ENCODE data around the gene ITPKC.

Gene ITPKC

DNA sequence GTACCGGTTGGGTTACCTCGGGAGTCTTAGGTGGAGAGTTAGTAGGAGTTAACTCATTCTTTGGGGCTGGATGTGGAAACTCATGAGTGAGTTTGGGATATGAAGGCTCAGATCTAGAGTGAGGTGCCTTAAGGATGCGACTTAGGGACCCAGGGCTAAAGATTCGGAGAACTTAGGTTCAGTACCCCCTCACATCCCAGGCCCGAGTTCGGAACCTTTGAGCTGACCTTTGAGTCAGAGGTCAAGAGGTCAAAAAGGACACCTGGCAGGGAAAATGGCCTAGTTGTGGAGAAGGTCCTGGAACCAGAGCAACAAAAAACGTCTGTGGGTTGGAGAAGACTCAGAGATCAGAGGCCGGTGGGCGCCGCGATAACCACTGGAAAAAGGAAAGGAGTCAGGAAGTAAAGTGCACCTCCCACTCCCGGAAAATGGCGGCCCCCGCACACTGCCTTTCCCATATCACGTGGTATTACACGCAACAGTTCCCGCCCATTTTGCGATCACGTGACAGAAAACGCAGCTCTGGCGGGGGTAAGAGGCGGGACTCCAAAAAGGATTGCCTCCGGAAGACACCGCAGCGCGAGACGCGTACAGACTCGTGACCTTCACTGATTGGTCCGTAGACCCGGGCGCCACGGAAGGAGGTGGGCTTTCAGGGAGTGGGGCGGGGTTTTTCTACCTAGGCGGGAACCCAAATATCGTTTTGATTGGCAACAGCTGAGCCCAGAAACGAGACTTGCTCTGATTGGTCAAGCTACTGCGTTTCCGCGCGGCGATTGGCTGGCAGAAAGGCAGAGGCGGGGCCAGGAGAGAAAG is 33.4 kb downstream of the ITPKC start, which contains the start of gene ACTMAP:
Gene ACTMAP (minus strand): TSS at position 420 of the 816 bp plus-strand sequence. CDS start 674 bp downstream, outside the sequence.
- TF ChIP-seq, protein P1, sequence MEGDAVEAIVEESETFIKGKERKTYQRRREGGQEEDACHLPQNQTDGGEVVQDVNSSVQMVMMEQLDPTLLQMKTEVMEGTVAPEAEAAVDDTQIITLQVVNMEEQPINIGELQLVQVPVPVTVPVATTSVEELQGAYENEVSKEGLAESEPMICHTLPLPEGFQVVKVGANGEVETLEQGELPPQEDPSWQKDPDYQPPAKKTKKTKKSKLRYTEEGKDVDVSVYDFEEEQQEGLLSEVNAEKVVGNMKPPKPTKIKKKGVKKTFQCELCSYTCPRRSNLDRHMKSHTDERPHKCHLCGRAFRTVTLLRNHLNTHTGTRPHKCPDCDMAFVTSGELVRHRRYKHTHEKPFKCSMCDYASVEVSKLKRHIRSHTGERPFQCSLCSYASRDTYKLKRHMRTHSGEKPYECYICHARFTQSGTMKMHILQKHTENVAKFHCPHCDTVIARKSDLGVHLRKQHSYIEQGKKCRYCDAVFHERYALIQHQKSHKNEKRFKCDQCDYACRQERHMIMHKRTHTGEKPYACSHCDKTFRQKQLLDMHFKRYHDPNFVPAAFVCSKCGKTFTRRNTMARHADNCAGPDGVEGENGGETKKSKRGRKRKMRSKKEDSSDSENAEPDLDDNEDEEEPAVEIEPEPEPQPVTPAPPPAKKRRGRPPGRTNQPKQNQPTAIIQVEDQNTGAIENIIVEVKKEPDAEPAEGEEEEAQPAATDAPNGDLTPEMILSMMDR (IDR thresholded peaks at IDR 0.05) = no peak

DNA sequence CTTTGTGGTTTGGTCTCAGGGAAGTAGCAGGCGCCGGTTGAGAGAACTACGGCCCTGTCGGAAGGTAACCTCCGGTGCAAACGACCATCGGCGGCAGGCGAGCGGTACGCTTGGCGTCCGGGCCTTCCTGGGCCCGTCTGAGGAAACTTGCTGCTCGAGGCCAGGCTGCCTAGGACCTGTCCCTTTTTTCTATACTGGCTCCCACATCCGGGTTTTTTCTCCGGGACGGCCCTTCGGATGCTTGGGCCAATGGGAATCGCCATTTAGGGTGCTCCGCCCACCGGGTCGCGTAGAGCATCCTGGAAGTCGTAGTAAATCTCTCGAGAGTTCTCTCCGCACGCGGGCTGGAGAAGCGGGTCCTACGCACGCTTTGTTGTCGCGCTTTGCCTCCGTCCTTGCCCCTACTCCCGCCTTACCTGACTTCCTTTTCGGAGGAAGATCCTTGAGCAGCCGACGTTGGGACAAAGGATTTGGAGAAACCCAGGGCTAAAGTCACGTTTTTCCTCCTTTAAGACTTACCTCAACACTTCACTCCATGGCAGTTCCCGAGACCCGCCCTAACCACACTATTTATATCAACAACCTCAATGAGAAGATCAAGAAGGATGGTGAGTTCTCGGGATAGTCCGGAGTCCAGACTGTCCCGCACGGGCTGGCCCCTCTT is 34.1 kb downstream of the ITPKC start, which contains the start of gene SNRPA:
Gene SNRPA (plus strand): TSS at position 330 of the 664 bp plus-strand sequence. CDS start 206 bp downstream, at position 536.
- TF ChIP-seq, protein P1 (IDR thresholded peaks at IDR 0.05) = no peak

DNA sequence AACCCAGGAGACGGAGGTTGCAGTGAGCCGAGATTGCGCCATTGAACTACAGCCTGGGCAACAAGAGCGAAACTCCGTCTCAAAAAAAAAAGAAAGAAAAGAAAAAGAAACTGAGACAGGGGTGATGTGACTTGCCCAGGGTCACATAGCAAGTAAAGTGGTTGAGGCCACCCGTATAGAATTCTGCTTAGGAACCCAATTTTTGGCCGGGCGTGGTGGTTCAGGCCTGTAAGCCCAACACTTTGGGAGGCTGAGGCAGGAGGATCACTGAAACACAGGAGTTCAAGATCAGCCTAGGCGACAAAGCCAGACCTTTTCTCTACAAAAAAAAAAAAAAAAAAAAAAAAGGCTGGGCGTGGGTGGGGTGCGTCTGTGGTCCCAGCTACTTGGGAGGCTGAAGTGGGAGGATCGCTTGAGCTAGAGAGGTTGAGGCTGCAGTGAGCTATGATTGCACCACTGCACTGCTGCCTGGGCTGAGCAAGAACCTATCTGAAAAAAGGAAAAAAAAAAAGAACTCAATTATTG is 35.4 kb downstream of the ITPKC start:
- TF ChIP-seq, protein P1 (IDR thresholded peaks at IDR 0.05) = no peak

DNA sequence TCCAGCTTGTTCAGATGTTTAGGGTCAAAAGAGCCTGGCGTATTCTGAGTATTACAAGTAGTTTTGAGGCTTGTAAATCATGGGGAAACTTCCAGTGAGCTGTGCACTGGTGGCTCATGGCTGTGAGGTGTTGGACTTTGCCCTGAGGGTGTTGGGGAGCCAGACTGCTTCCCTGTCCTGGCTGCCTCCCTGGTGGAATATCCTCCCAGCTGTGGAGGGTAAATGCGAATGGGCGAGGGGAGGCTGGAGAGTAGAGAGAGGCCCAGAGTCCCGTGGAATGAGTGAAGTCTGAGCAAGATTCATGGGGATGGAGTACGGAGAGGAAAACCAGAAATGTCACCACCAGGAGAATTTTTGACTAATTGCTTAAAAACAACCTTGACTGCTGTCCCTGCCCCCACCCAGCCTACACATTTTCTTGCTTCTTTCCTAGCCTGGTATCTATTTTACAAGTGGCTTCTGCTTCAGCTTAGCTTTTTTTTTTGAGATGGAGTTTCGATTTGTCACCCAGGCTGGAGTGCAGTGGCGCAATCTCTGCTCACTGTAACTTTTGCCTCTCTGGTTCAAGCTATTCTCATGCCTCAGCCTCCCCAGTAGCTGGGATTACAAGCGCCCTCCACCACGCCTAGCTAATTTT is 37.8 kb downstream of the ITPKC start:
- TF ChIP-seq, protein P1 (IDR thresholded peaks at IDR 0.05) = no peak

DNA sequence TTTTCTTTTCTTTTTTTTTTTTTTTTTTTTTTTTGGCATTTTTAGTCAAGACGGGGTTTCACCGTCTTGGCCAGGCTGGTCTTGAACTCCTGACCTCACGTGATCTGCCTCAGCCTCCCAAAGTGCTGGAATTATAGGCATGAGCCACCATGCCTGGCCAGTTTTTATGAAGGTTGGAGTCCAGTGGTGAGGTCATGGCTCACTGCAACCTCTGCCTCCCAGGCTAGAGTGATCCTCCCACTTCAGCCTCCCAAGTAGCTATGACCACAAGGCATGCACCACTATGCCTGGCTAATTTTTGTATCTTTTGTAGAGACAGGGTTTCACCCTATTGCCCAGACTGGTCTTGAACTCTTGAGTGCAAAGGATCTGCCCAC is 38.3 kb downstream of the ITPKC start:
- TF ChIP-seq, protein P1 (IDR thresholded peaks at IDR 0.05) = no peak

DNA sequence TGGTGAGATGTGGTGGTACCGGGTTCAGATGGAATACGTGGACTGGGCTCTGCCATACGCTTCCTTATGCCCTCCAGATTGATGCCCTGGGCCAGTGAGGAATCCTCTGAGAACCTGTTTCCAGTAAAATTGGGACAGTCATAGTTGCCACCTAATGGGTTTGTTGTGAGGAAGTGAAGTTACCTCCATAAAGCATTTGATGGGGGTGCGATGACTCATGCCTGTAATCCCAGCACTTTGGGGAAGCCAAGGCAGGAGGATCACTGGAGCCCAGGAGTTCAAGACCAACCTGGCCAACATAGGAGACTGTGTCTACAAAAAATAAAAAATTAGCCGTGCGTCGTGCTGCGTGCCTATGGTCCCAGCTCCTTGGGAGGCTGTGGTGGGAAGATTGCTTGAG is 38.9 kb downstream of the ITPKC start:
- TF ChIP-seq, protein P1 (IDR thresholded peaks at IDR 0.05) = no peak

DNA sequence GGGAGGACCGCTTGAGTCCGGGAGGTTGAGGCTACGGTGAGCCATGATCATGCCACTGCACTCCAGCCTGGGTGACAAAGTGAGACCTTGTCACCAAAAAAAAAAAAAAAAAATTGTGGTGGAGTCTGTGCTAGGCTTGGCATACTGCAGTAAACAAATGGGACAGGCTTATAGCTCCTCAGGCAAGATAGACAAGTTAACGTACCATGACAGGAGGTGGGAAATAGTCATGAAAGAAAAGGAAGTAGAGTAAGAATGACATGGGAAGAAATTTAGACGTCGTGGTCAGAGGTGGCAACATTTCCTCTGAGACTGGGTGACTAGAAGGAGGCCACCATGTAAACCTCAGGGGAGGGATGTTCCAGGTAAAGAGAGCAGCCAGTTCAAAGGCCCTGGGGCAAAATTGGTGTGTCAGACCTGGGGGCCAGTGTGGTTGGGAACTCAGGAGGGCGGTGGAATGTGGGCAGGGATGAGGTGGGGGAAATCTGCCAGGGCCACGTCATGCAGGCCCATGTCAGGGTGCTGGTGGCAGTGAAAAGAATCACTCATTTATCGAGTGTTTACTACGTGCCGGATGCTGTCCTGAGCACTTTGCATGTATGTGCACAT is 39.7 kb downstream of the ITPKC start:
- TF ChIP-seq, protein P1 (IDR thresholded peaks at IDR 0.05) = no peak

Measured in LNCAP (cell line).